ENCODE results near the gene COL12A1.

COL12A1 gene

DNA sequence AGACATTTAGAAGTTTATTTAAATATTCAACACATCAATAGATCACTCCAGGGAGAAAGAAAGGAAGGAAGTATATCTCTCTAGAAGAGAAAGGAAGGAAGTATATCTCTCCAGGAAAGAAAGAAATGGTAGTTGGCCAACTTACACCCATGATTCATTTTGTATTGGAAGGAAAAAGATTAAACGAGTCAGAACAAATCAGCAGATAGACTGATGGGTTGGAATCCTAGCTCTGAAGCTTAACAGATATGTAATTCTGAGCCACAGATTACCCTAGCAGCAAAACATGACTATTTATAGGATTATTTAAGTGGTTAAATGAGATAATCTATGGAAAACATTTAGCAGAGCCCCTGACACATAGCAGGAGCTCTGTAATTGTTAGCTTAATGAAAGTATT, 27.1 kb downstream of the COL12A1 start:
- Mint-ChIP-seq H3K27me3 (peaks cover 3% of the 10 kb centered on the region), H3K4me3 (no peak overlapping the region), H3K27ac (no peak overlapping the region), H3K4me1 (ENCODE audit: low read depth) (no peaks in the 10 kb centered on the region), H3K9me3 (no peaks in the 10 kb centered on the region), H3K36me3 (ENCODE audit: low read depth) (no peaks in the 10 kb centered on the region)
- intact Hi-C loops (cut with micrococcal nuclease) = no loop called here

DNA sequence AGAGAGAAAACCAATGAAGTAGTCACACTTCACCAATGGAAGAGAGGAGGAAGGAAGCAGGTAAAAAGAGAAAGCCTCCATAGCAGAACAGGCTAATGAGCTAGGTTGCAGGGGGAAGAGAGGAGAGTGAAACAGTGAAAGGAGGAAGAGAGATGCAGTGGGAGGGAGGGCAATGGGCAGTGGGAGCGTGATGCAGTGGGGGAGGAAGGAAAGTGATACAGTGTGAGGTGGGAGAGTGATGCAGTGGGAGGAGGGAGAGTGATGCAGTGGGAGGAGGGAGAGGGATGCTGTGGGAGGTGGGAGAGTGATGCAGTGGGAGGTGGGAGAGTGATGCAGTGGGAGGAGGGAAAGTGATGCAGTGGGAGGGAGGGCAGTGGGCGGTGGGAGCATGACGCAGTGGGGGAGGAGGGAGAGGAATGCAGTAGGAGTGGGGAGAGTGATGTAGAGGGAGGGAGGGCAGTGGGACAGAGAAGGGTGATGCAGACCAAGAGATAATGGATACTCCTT, 29.7 kb downstream of the COL12A1 start:
- Mint-ChIP-seq H3K27me3 (peaks cover 3% of the 10 kb centered on the region), H3K4me1 (ENCODE audit: low read depth) (no peaks in the 10 kb centered on the region), H3K9me3 (no peaks in the 10 kb centered on the region), H3K36me3 (ENCODE audit: low read depth) (no peaks in the 10 kb centered on the region), H3K27ac (no peak overlapping the region), H3K4me3 (no peak overlapping the region)
- intact Hi-C loops (cut with micrococcal nuclease) = no loop called here

DNA sequence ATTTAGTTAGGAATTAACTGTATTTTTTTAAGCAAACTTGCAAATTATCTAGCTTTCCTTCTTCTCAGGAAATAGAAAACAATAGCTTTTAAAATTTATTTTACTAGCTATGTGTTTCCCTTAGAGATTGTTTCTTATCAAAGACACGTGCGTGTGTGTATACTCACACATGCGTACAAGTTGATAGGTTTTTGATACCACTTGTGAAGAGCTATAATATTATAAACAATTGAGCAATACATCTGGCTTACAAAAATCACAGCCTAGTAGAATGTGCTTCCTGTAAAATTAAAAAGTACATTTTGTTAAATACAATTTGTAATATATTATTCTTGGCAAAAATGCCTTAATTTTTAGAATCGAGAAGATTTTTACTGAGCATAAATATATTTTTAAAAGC, 33.9 kb downstream of the COL12A1 start:
- Mint-ChIP-seq H3K27me3 (peaks cover 3% of the 10 kb centered on the region), H3K4me3 (no peak overlapping the region), H3K4me1 (ENCODE audit: low read depth) (no peaks in the 10 kb centered on the region)

DNA sequence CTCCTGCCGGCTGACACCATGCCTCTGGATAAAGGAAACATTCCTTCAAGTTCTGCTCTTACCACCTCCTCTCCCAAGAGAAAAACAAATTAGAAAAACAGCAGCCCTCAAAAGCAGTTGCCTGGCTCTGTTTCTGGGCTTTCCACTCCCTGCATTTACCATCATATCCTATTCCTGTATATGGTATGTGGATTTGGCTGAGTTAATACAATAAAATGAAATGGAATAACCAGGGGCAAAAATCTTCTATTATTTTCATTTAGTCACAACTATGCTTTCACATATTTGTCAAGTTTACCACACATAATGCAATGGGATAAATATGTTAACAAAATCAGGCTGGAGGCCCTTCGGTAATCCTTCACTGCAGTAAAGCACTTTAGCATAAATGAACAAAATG, 34.3 kb downstream of the COL12A1 start:
- no peak overlapping the region for H3K27ac Mint-ChIP-seq

More for the DNA sequence above, 33.9 kb downstream of the COL12A1 start:
- intact Hi-C loops (cut with micrococcal nuclease) = no loop called here
- H3K36me3 Mint-ChIP-seq (ENCODE audit: low read depth) = no peaks in the 10 kb centered on the region
- H3K9me3 Mint-ChIP-seq = no peaks in the 10 kb centered on the region
- H3K27ac Mint-ChIP-seq = no peak overlapping the region

DNA sequence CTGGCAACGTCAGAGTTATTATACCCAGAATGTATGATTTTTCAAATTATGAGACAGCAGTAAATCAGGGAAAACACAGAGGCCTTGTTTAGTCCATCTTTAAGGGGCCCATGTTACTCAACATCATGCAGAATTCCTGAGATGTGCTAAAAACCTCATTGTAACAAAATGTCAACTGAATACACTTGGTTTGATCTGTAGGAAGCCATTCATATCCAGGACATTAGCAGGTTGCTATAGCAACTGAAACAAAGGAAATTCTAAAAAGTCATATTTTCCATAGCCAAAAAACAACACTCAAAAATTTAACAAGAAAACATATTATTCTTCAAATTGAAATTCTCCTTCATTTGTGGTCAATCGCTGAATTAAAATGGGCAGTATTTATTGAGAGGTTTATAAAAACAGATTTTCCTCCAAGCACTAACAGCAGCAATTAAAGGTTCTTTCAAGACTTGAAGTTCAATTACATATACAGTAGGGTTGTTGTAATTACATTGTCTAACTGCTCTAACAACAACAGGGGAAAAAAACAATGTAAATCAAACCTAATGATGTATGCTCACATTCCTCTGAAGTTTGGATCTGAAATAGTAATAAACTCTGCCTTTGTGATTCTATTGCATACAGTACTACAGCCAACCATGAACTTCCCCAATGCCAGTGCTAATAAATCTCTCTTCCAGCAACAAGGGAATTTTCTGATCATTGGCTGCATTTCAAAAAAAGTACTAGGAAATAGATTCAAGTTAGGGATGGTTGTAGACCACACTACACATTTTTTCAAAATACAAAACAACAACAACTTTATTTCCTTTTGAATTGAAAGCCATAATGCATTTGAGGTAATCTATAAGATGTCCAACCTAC, 34.9 kb downstream of the COL12A1 start:
- intact Hi-C loops (cut with micrococcal nuclease) = no loop called here
- Mint-ChIP-seq H3K36me3 (ENCODE audit: low read depth) (no peaks in the 10 kb centered on the region), H3K27ac (no peak overlapping the region), H3K9me3 (no peaks in the 10 kb centered on the region), H3K27me3 (peaks cover under 1% of the 10 kb centered on the region), H3K4me3 (no peak overlapping the region), H3K4me1 (ENCODE audit: low read depth) (no peaks in the 10 kb centered on the region)

More for the DNA sequence above, 34.3 kb downstream of the COL12A1 start:
- peaks cover 3% of the 10 kb centered on the region for H3K27me3 Mint-ChIP-seq
- no peaks in the 10 kb centered on the region for H3K9me3 Mint-ChIP-seq
- no peaks in the 10 kb centered on the region for H3K4me1 Mint-ChIP-seq (ENCODE audit: low read depth)
- intact Hi-C loops (cut with micrococcal nuclease) = no loop called here
- H3K36me3 Mint-ChIP-seq (ENCODE audit: low read depth) = no peaks in the 10 kb centered on the region
- no peak overlapping the region for H3K4me3 Mint-ChIP-seq

DNA sequence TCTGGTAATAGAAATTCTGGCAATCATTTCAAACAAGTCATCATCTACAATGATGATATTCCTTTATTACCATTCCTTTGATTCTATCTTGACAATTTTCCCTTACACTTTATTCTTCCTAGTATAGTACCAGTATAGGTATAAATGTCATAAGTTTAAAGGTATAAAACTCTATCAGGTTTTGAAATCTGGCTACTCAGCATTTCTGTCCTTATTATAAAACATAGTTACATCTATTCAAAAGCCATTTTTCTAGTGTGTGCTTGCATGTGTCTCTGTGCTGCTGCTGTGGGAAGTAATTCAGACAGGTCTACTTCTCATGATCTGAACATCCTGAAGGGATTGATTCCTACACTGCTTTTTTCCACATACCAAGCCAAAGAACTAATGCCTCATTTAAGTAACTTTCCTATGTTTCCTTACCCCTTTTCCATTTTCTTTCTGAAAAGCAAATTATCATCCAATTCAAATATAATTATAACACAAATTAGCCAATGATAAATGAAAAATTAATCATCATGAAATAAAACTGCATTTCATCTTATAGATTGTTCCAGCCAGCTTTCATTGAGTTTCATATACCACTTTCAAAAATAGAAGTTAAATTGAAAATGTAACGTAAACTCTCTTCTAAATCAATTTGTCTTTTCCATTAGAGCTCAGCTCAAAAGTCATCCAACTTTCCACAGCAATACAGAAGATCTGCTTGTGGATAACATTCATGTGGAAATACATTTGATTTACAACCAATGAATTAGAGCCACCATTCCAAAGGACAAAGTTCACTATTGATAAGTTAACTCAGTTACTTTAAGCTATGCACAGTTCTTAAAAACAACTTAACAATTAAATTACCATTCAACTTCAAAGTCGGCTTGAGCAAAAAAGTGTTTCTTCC, 35.9 kb downstream of the COL12A1 start:
- Mint-ChIP-seq H3K9me3 (no peaks in the 10 kb centered on the region), H3K27ac (no peak overlapping the region), H3K4me3 (no peak overlapping the region), H3K4me1 (ENCODE audit: low read depth) (no peaks in the 10 kb centered on the region), H3K27me3 (no peaks in the 10 kb centered on the region), H3K36me3 (ENCODE audit: low read depth) (no peaks in the 10 kb centered on the region)
- intact Hi-C loops (cut with micrococcal nuclease) = no loop called here

DNA sequence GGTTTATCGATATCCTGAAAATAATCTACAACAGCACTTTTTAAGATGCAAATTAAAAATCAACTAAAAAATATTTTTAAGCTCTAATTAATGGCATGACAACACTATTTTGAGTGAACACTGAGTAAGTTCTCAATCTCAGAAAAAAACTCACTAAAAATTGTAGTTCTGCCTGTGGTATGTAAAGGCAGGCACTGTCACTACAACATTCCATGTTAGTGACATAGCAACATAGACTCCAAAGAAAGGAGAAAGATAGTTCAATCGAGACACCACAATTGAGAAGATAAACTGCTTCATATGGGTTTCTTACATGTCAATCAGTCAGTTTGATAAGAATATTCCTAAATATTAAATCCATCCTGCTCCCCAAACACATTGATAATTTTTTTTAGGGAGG, 38.0 kb downstream of the COL12A1 start:
- intact Hi-C loops (cut with micrococcal nuclease) = no loop called here

DNA sequence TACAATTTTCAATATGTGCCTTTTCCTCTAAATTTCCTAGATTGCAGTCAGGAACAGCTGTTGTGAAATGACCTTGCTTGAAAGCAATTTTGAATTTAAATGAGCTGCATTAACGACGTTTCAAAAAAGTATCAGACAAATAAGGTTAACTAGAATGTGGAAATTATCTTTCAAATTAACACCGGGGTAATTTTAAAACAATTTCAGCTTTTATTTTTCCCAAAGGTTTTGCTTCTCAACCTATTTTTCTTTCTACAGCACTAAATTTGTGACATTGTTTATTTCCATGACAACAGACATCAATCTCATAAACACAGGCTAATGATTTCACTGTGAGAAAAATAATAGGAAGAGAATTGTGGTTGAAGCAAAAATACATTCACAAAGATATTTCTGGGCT, 38.5 kb downstream of the COL12A1 start:
- no peaks in the 10 kb centered on the region for H3K9me3 Mint-ChIP-seq
- no peaks in the 10 kb centered on the region for H3K27me3 Mint-ChIP-seq
- no peaks in the 10 kb centered on the region for H3K4me1 Mint-ChIP-seq (ENCODE audit: low read depth)
- intact Hi-C loops (cut with micrococcal nuclease) = no loop called here
- H3K36me3 Mint-ChIP-seq (ENCODE audit: low read depth) = no peaks in the 10 kb centered on the region
- no peak overlapping the region for H3K4me3 Mint-ChIP-seq
- no peak overlapping the region for H3K27ac Mint-ChIP-seq

More for the DNA sequence above, 38.0 kb downstream of the COL12A1 start:
- no peak overlapping the region for H3K4me3 Mint-ChIP-seq
- no peaks in the 10 kb centered on the region for H3K36me3 Mint-ChIP-seq (ENCODE audit: low read depth)
- H3K27me3 Mint-ChIP-seq = no peaks in the 10 kb centered on the region
- H3K4me1 Mint-ChIP-seq (ENCODE audit: low read depth) = no peaks in the 10 kb centered on the region
- H3K9me3 Mint-ChIP-seq = no peaks in the 10 kb centered on the region
- no peak overlapping the region for H3K27ac Mint-ChIP-seq

DNA sequence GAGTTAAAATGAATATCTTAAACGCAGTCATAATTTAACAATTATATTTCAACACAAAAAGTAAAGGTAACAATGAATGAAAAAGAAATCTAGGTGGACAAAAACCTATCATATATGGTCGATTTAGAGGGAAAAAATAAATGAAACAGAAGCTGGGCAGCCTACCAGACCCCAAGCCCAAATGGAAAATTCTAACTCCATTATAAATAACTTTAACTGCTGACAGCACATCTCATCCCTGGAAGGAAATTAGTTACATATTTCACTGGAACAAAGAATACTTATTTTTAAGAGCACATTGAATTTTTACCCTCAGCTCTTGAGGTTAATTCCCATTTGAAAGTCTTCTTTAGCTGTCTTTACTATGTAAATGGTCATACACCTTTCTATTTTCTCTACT, 39.1 kb downstream of the COL12A1 start:
- no peaks in the 10 kb centered on the region for H3K9me3 Mint-ChIP-seq
- H3K36me3 Mint-ChIP-seq (ENCODE audit: low read depth) = no peaks in the 10 kb centered on the region
- no peaks in the 10 kb centered on the region for H3K27me3 Mint-ChIP-seq
- no peak overlapping the region for H3K27ac Mint-ChIP-seq
- H3K4me1 Mint-ChIP-seq (ENCODE audit: low read depth) = no peaks in the 10 kb centered on the region
- H3K4me3 Mint-ChIP-seq = no peak overlapping the region
- intact Hi-C loops (cut with micrococcal nuclease) = no loop called here

DNA sequence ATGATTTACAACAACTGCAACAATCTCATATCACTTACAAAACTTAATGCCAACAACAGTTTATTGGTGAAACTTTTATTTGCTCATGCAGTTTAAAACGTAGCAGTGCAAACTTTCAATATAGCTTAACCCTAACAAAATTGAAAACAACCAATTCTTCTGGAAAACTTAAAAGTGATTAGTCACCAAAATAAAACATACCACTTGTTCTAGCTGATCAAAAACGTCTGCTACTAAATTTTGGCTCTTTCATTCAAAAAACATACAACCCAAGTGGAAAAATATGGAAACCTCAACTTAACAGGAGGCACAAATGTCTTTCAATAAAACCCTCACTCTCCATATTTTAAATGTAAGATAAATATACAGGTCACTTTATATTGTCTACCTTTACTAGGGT, 39.6 kb downstream of the COL12A1 start:
- intact Hi-C loops (cut with micrococcal nuclease) = no loop called here
- Mint-ChIP-seq H3K9me3 (no peaks in the 10 kb centered on the region), H3K27ac (no peak overlapping the region), H3K27me3 (no peaks in the 10 kb centered on the region), H3K4me1 (ENCODE audit: low read depth) (no peaks in the 10 kb centered on the region), H3K36me3 (ENCODE audit: low read depth) (no peaks in the 10 kb centered on the region), H3K4me3 (no peak overlapping the region)

DNA sequence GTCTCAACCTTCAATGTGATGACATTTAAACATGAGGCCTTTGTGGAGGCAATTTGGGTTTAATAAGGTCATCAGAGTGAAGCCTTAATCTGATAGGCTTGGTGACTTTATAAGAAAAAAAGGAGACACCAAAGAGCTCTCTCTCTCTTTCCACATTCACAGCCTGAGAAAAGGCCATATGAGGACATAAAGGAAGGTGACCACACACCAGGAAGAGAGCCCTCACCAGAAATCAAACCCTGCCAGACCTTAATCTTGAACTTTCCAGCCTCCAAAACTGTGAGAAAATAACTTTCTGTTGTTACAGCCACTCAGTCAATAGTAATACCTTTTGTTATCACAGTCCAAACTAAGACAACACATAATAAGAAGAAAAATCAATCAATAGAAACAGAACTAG, 47.7 kb downstream of the COL12A1 start:
- no peaks in the 10 kb centered on the region for H3K36me3 Mint-ChIP-seq (ENCODE audit: low read depth)
- H3K27me3 Mint-ChIP-seq = no peaks in the 10 kb centered on the region
- no peak overlapping the region for H3K4me3 Mint-ChIP-seq
- H3K9me3 Mint-ChIP-seq = no peaks in the 10 kb centered on the region
- no peak overlapping the region for H3K27ac Mint-ChIP-seq
- no peaks in the 10 kb centered on the region for H3K4me1 Mint-ChIP-seq (ENCODE audit: low read depth)
- intact Hi-C loops (cut with micrococcal nuclease) = no loop called here

DNA sequence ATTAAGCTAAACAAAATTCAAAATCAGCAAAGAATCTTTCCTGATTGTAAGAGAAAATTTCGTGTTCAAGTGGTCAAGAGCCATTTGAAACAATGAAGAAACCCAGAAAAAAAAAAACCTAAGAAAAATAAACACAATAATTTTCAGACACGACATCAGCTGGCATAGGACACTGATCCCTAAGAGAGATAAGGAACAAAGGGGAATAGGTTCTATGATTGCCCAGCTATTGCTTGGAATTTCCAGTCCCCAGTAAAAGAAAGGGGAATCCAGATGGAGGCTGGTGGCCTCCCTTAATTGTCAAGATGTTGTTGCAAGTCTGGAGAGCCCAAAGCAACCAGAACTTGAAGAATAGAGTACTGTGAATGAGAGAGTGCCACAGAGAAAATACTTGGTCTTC, 48.5 kb downstream of the COL12A1 start:
- Mint-ChIP-seq H3K27ac (no peak overlapping the region), H3K4me1 (ENCODE audit: low read depth) (no peaks in the 10 kb centered on the region), H3K9me3 (no peaks in the 10 kb centered on the region), H3K36me3 (ENCODE audit: low read depth) (no peaks in the 10 kb centered on the region), H3K27me3 (no peaks in the 10 kb centered on the region), H3K4me3 (no peak overlapping the region)
- intact Hi-C loops (cut with micrococcal nuclease) = no loop called here

DNA sequence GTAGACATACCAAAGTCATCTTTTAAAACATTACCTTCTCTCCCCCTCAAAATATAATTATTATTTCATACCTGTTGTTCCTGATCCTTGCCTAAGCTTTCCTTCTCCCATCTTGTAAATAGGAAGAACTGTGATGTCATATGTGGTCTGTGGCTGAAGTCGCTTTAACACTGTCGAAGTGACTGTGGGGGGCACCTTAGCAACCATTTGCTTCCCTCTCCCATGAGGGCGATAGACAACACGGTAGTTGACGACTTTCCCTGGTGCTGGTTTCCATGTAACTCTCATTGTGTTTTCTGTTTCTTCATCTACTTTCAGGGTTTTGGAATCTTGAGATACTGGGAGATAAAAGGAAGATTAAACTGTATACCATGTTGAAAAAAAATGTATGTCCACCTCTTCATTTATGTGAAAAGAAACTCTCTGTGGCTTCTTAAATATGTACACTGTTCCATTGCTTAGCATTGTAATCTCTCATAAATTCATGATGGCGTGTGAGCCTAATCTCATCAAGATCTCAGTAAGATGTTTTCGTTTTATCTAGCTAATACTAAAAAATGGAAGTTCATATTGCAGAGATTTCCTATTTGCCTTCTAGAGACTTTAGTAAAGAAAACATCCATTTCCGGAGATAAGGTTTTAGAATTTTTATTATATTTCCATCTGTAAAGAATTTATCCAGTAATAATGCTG, 49.5 kb downstream of the COL12A1 start:
- Mint-ChIP-seq H3K4me3 (no peak overlapping the region), H3K36me3 (ENCODE audit: low read depth) (no peaks in the 10 kb centered on the region), H3K9me3 (no peaks in the 10 kb centered on the region), H3K27ac (no peak overlapping the region), H3K27me3 (no peaks in the 10 kb centered on the region), H3K4me1 (ENCODE audit: low read depth) (no peaks in the 10 kb centered on the region)
- intact Hi-C loops (cut with micrococcal nuclease) = no loop called here

DNA sequence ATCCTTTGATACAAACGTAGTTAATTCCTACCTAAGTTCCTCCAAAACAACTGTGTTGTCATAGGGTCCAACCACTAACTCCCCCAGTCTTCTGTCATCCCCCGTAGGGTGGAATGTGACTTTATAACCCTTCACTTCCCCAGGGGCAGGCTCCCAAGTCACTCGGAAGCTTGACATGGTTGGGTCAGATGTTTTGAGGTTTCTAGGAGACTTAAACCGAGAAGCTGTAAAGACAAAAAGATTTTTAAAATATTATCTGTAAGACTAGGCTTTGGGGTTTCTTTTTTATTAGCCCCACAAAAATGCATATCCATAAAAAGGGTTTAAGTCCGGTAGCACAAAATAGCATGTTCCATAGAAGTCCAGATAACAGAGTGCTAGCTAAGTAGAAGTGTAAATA, 50.2 kb downstream of the COL12A1 start:
- H3K36me3 Mint-ChIP-seq (ENCODE audit: low read depth) = no peaks in the 10 kb centered on the region
- H3K27me3 Mint-ChIP-seq = no peaks in the 10 kb centered on the region
- no peak overlapping the region for H3K4me3 Mint-ChIP-seq
- intact Hi-C loops (cut with micrococcal nuclease) = no loop called here
- H3K27ac Mint-ChIP-seq = no peak overlapping the region
- no peaks in the 10 kb centered on the region for H3K9me3 Mint-ChIP-seq
- no peaks in the 10 kb centered on the region for H3K4me1 Mint-ChIP-seq (ENCODE audit: low read depth)

Measured in dendritic cell treated with granulocyte-macrophage colony-stimulating factor and Interleukin-4, amounts not matched to agents 40 ng/mL and 50 ng/mL, for 4 days (primary cell).